HFFc6 (cell line): ENCODE data around the gene SORCS2. TPM values are rescaled to one million over a fixed set of nuclear protein-coding genes. Genes with fewer than 3 reads are reported as not detected.

Experiments used
- DNase-seq: peaks from one replicate; pipeline ENCODE4 v3.0.0-alpha.2; 2018
- H3K27ac Mint-ChIP-seq: 2 replicates; pipeline ENCODE4 v1.8.0; 2020; ENCODE audit warnings: mild to moderate bottlenecking, mixed read lengths
- H3K27me3 Mint-ChIP-seq: 2 replicates; pipeline ENCODE4 v1.8.0; 2021; ENCODE audit warnings: mild to moderate bottlenecking, moderate library complexity, mixed read lengths; ENCODE audit not compliant: insufficient read depth
- H3K36me3 Mint-ChIP-seq: 2 replicates; pipeline ENCODE4 v1.8.0; 2021; ENCODE audit warnings: low read depth, mixed read lengths
- H3K4me1 Mint-ChIP-seq: 2 replicates; pipeline ENCODE4 v1.8.0; 2020; ENCODE audit warnings: low read depth, mixed read lengths
- H3K4me3 Mint-ChIP-seq: 2 replicates; pipeline ENCODE4 v1.8.0; 2020; ENCODE audit warnings: mild to moderate bottlenecking, moderate library complexity, mixed read lengths
- H3K9me3 Mint-ChIP-seq: 2 replicates; pipeline ENCODE4 v1.8.0; 2020; ENCODE audit warnings: mild to moderate bottlenecking, mixed read lengths
- CTCF ChIP-seq: fragments of 200-600 bp; sonication (generic); IDR thresholded peaks from 2 replicates; pipeline ENCODE4 v1.5.0; 2021; ENCODE audit warnings: antibody characterized with exemption, mild to moderate bottlenecking
- total RNA-seq, 6 experiments: library from RNA; stranded (reverse); fragmentation: NEBNext Ultra II Directional; extraction: Animal tissue kit (Norgen Biotek cat#: 25700); gene quantifications; 2 replicates in 1 of 6; 3 replicates in 5 of 6; pipeline ENCODE4 v1.2.3, GENCODE V29; 2021

SORCS2 gene
- total RNA-seq, 6 experiments from 2014 or later = 0.05 to 0.15 (median 0.12) TPM; not detected in 3

GRCh38 chr4:7512946-7513345, 320.6 kb downstream of the SORCS2 start:
- no peak for DNase-seq
- TF ChIP-seq CTCF = no peak
- no peaks in the 10 kb centered on the region for H3K9me3 Mint-ChIP-seq
- H3K36me3 Mint-ChIP-seq = no peaks in the 10 kb centered on the region
- H3K27ac Mint-ChIP-seq = no peak overlapping the region
- H3K27me3 Mint-ChIP-seq = peaks cover 44% of the 10 kb centered on the region
- H3K4me1 Mint-ChIP-seq = peaks cover 10% of the 10 kb centered on the region
- no peak overlapping the region for H3K4me3 Mint-ChIP-seq

GRCh38 chr4:7513671-7514070, 321.3 kb downstream of the SORCS2 start:
- DNase-seq = peak; percentile 42
- no peak for TF ChIP-seq CTCF
- no peak overlapping the region for H3K27ac Mint-ChIP-seq
- H3K4me1 Mint-ChIP-seq = peaks cover 10% of the 10 kb centered on the region
- no peaks in the 10 kb centered on the region for H3K9me3 Mint-ChIP-seq
- H3K36me3 Mint-ChIP-seq = no peaks in the 10 kb centered on the region
- no peak overlapping the region for H3K4me3 Mint-ChIP-seq
- H3K27me3 Mint-ChIP-seq = peaks cover 50% of the 10 kb centered on the region

DNA sequence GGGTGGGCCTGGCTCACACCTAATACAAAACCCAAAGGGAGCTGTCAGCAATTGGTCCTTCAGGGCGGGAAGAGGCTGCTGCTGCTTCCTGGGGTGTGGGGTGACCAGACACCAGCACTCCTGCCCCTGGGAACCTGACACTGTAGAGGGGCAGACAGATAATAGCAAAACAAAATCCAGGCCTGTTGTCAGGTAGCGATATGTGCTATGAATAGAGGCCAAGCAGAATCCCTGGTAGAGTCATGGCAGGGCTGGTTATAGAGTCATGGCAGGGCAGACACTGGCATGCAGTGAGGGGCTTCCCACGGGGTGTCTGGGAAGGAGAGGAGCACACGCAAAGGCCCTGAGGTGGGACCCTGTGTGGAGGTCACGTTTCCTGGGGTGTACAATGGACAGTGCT, 321.9 kb downstream of the SORCS2 start:
- Mint-ChIP-seq H3K27ac (no peak overlapping the region), H3K9me3 (no peaks in the 10 kb centered on the region), H3K4me3 (no peak overlapping the region), H3K36me3 (no peaks in the 10 kb centered on the region), H3K27me3 (peaks cover 47% of the 10 kb centered on the region), H3K4me1 (peaks cover 10% of the 10 kb centered on the region)
- DNase-seq = no peak
- no peak for TF ChIP-seq CTCF

- peaks cover 50% of the 10 kb centered on the region for H3K27me3 Mint-ChIP-seq
- DNase-seq = no peak
- no peaks in the 10 kb centered on the region for H3K9me3 Mint-ChIP-seq
- no peak for TF ChIP-seq CTCF
- H3K36me3 Mint-ChIP-seq = no peaks in the 10 kb centered on the region
- H3K4me1 Mint-ChIP-seq = peaks cover 10% of the 10 kb centered on the region
- no peak overlapping the region for H3K4me3 Mint-ChIP-seq
- no peak overlapping the region for H3K27ac Mint-ChIP-seq
These were observed 322.5 kb downstream of the SORCS2 start for GRCh38 chr4:7514789-7515188.

GRCh38 chr4:7515390-7515902, 323.1 kb downstream of the SORCS2 start:
- Mint-ChIP-seq H3K36me3 (no peaks in the 10 kb centered on the region), H3K9me3 (no peaks in the 10 kb centered on the region), H3K4me1 (peaks cover 10% of the 10 kb centered on the region), H3K4me3 (no peak overlapping the region), H3K27ac (no peak overlapping the region), H3K27me3 (peaks cover 48% of the 10 kb centered on the region)
- TF ChIP-seq CTCF = no peak
- DNase-seq = no peak
